Adrenal gland (tissue), 12 donors: Measurements from ENCODE around the gene ME1. TPM values are rescaled to one million over a fixed set of nuclear protein-coding genes. Genes with fewer than 3 reads are reported as not detected.
A peak's percentile ranks its signal among the peaks of the same experiment; 100 is the strongest.

Experiments
- DNase-seq, 7 donors: peaks; one replicate each; pipeline ENCODE4 v3.0.0-alpha.2; 2019 to 2020
- H3K27ac ChIP-seq, 5 donors: fragments of 200-600 bp; sonication (generic) in 4 of 5; 1 replicate in 3 of 5; 2 replicates in 2 of 5; pipeline versions ENCODE4 v1.5.1 to v1.8.0; 2016 to 2020; ENCODE audit warnings: mild to moderate bottlenecking in 1 of 5
- H3K27me3 ChIP-seq: fragments of 200-600 bp; 2 replicates; pipeline ENCODE4 v1.8.0; 2021
- H3K36me3 ChIP-seq, 2 donors: fragments of 200-600 bp; replicated peaks in 1 of 2; 1 replicate in 1 of 2; 2 replicates in 1 of 2; pipeline versions ENCODE4 v1.5.1 to v1.8.0; 2018 to 2022
- H3K4me1 ChIP-seq, 2 donors: fragments of 200-600 bp; replicated peaks in 1 of 2; 1 replicate in 1 of 2; 2 replicates in 1 of 2; pipeline versions ENCODE4 v1.5.1 to v1.8.0; 2018 to 2021
- H3K4me3 ChIP-seq, 4 donors: fragments of 200-600 bp; sonication (generic) in 3 of 4; one replicate each; pipeline ENCODE4 v1.5.1; 2016 to 2018
- H3K9me3 ChIP-seq, 3 donors: fragments of 200-600 bp; sonication (generic) in 1 of 3; replicated peaks in 1 of 3; 1 replicate in 2 of 3; 2 replicates in 1 of 3; pipeline versions ENCODE4 v1.5.1 to v1.8.0; 2016 to 2021
- POLR2A ChIP-seq, 2 donors: fragments of 450-650 bp; IDR thresholded peaks; one replicate each; pipeline ENCODE4 v1.6.1; 2017; ENCODE audit warnings: antibody characterized with exemption in 2 of 2, mild to moderate bottlenecking in 2 of 2, moderate library complexity in 1 of 2
- WGBS, 4 donors: extraction: QIAGEN DNeasy Blood & Tissue Kit in 2 of 4; methylation state at CpG; one replicate each; pipeline versions ENCODE4 v1.1.5 to v1.1.7; 2013 to 2017; 5-methylcytosine and 5-hydroxymethylcytosine counted together
- intact Hi-C, 2 donors: fragments of 100-400 bp; cut with DNase I; formaldehyde crosslinking; loops; one replicate each; pipeline versions ENCODE4 v1.14.1 to v1.15.0; 2022 to 2023
- polyA plus RNA-seq, 3 donors: library from polyadenylated mRNA; stranded (reverse); fragments of 200-250 nt in 2 of 3; fragments of 350-450 nt in 1 of 3; fragmentation: Illumina TruSeq in 1 of 3; extraction: RNeasy Lipid Tissue Mini Kit (QIAGEN cat#74804) in 1 of 3; gene quantifications; one replicate each; pipeline ENCODE4 v1.2.3, GENCODE V29; 2013 to 2014
- total RNA-seq, 9 donors: library from RNA; depleted of rRNA in 4 of 9; stranded (reverse); fragments of >200 nt in 4 of 9; fragments of 120-200 nt in 1 of 9; fragmentation: NEBNext Ultra II Directional in 1 of 9; extraction: Animal tissue kit (Norgen Biotek cat#: 25700) in 1 of 9; gene quantifications; one replicate each; pipeline versions ENCODE4 v1.1.0 to v1.2.4, GENCODE V29; 2013 to 2023
- TF ChIP-seq, protein P1 (sequence below), 6 experiments: fragments of 450-650 bp in 4 of 6; fragments of 200-600 bp in 2 of 6; sonication (generic) in 1 of 6; IDR thresholded peaks; 1 replicate in 5 of 6; 2 replicates in 1 of 6; pipeline versions ENCODE4 v1.5.1 to v1.8.0; 2016 to 2021; ENCODE audit warnings: antibody characterized with exemption in 6 of 6, mild to moderate bottlenecking in 2 of 6, moderate library complexity in 1 of 6
- donor health status: healthy with polysubstance abuse.
- donor health status: Bipolar disorder and iron deficiency.
- donor health status: DM: yes; HTN: yes; CAD: no.
- donor health status: DM: no; HTN: no; CAD: no.
- donor health status: DM: no; HTN: no; CAD: no.
- donor health status: DM: yes; HTN: yes; CAD: no.

The ME1 gene
- total and polyA plus RNA-seq, 12 donors, result 19.9 to 145 (median 64.1) TPM

DNA sequence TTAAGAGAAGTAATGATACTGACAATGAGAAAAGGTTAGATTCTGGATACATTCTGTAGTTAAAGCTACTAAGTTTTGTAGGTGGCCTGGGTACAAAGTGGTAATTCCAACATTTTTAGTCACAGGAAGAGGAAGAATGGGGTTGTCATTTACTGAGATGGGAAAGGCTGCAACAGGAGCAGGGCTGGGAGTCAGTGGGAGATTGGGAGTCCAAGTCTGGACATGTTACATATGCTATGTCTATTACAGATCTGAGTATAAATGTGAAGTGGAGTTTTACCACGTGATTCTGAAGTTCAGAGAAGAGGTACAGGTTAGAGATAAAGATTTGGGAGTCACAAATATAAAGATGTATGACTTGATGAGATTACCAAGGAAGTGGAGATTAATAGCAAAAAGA, 121.5 kb downstream of the ME1 start:
- H3K9me3 ChIP-seq, result no peaks in the 10 kb centered on the region
- WGBS, 4 donors, result 70 to 77% (median 73%) methylated on average over 1 of the region's 1 CpG
- H3K27ac ChIP-seq, result no peak overlapping the region
- H3K36me3 ChIP-seq, result no peaks in the 10 kb centered on the region
- intact Hi-C loops, result no loop called here
- no peak overlapping the region for H3K4me3 ChIP-seq
- no peaks in the 10 kb centered on the region for H3K4me1 ChIP-seq
- H3K27me3 ChIP-seq, result no peaks in the 10 kb centered on the region
- TF ChIP-seq, protein P1, sequence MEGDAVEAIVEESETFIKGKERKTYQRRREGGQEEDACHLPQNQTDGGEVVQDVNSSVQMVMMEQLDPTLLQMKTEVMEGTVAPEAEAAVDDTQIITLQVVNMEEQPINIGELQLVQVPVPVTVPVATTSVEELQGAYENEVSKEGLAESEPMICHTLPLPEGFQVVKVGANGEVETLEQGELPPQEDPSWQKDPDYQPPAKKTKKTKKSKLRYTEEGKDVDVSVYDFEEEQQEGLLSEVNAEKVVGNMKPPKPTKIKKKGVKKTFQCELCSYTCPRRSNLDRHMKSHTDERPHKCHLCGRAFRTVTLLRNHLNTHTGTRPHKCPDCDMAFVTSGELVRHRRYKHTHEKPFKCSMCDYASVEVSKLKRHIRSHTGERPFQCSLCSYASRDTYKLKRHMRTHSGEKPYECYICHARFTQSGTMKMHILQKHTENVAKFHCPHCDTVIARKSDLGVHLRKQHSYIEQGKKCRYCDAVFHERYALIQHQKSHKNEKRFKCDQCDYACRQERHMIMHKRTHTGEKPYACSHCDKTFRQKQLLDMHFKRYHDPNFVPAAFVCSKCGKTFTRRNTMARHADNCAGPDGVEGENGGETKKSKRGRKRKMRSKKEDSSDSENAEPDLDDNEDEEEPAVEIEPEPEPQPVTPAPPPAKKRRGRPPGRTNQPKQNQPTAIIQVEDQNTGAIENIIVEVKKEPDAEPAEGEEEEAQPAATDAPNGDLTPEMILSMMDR (IDR thresholded peaks at IDR 0.05), result no peak
- no peak for TF ChIP-seq POLR2A (IDR thresholded peaks at IDR 0.05)
- no peak for DNase-seq

DNA sequence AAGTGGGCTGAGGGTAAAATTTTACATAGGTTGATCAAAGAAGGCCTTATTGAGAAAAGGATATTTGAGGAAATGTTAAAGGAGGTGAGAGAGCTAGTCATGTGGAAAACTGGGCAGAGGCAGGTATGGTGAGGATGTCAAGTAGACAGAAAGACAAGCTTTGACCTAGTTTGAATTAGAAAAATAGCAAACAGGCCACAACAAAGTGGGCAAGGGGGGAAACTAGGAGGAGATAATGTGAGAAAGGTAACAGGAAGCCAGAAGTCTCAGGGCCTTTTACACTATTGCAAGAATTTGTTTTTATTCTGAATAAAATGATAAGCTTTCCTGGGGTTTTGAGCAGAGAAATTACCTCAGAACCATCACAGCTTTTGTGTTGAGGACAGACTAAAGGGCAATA, 122.0 kb downstream of the ME1 start:
- H3K27me3 ChIP-seq, result no peaks in the 10 kb centered on the region
- no peaks in the 10 kb centered on the region for H3K4me1 ChIP-seq
- H3K9me3 ChIP-seq, result no peaks in the 10 kb centered on the region
- H3K27ac ChIP-seq, result no peak overlapping the region
- DNase-seq, result no peak
- no peak overlapping the region for H3K4me3 ChIP-seq
- intact Hi-C loops, result no loop called here
- no peak for TF ChIP-seq POLR2A (IDR thresholded peaks at IDR 0.05)
- TF ChIP-seq, protein P1 (IDR thresholded peaks at IDR 0.05), result no peak
- H3K36me3 ChIP-seq, result no peaks in the 10 kb centered on the region

DNA sequence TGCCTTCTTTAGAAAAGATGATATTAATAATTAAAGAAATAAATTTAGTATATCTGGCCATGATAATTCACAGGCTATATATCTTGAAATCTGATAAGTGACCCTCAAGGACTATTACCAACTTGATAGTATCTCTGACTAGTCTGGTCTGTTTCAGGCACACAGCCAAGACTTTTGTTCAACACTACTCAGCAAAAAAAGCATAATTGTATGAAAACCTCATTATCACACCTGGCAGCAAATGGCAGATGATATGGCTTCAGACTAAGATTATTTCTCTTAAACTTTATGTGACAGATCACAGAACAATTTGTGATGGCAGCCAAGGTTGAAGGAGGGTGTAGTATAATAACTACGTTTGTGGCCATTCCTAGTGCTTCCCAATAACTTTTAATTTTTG, 123.0 kb downstream of the ME1 start:
- WGBS, 4 donors, result 72 to 89% (median 77%) methylated on average over 1 of the region's 1 CpG
- intact Hi-C loops, result no loop called here
- Histone ChIP-seq H3K4me3 (no peak overlapping the region), H3K27me3 (no peaks in the 10 kb centered on the region), H3K27ac (no peak overlapping the region), H3K4me1 (no peaks in the 10 kb centered on the region), H3K36me3 (no peaks in the 10 kb centered on the region), H3K9me3 (no peaks in the 10 kb centered on the region)
- DNase-seq, result peak in 2 of 7 donors; percentile 20 to 26
- TF ChIP-seq, protein P1 (IDR thresholded peaks at IDR 0.05), result no peak
- no peak for TF ChIP-seq POLR2A (IDR thresholded peaks at IDR 0.05)

DNA sequence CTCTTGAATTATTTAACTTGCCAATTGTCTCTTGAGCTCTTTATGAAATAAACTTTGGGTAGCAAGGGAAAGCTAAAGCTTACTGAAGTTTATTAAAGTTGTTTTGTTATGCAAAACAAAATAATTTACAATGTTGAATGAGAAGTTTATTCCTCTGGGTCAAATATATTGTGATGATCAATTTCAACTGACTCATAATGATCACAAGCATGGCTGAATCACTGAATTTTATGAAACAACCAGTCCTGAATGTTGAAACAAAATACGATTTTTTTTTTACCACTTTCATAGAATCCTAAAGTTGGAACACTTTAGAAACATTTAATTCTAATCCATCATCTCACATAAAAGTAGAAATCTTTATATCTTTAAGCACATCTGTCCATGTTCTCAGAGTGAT, 127.4 kb downstream of the ME1 start:
- no peak for DNase-seq
- no peaks in the 10 kb centered on the region for H3K36me3 ChIP-seq
- intact Hi-C loops, result loop anchor here in 1 of 2 donors (5.0 kb wide), 1 partner anchor 219 kb away; no protein-coding TSS in a partner anchor
- no peak overlapping the region for H3K27ac ChIP-seq
- no peaks in the 10 kb centered on the region for H3K9me3 ChIP-seq
- TF ChIP-seq, protein P1 (IDR thresholded peaks at IDR 0.05), result no peak
- no peak for TF ChIP-seq POLR2A (IDR thresholded peaks at IDR 0.05)
- WGBS, 4 donors, result 39 to 61% (median 57%) methylated on average over 1 of the region's 1 CpG
- no peaks in the 10 kb centered on the region for H3K27me3 ChIP-seq
- no peaks in the 10 kb centered on the region for H3K4me1 ChIP-seq
- H3K4me3 ChIP-seq, result no peak overlapping the region
